Ectodermal cell (in vitro differentiated cells): Measurements from ENCODE around the gene MGAM2.

ENCODE experiments used
- H3K27ac ChIP-seq: 2 replicates; pipeline ENCODE4 v1.7.0; 2013; ENCODE audit warnings: mild to moderate bottlenecking, low read depth, low read length; ENCODE audit not compliant: insufficient read depth, poor library complexity, severe bottlenecking
- H3K27me3 ChIP-seq: 2 replicates; pipeline ENCODE4 v1.7.0; 2013; ENCODE audit warnings: mild to moderate bottlenecking, low read length; ENCODE audit not compliant: insufficient read depth, control insufficient read depth, poor library complexity, severe bottlenecking
- H3K36me3 ChIP-seq: one replicate; pipeline ENCODE4 v1.7.0; 2013; ENCODE audit warnings: low read length; ENCODE audit not compliant: control insufficient read depth, insufficient read depth
- H3K4me1 ChIP-seq: one replicate; pipeline ENCODE4 v1.7.0; 2013; ENCODE audit warnings: low read length; ENCODE audit not compliant: control insufficient read depth, insufficient read depth
- H3K4me3 ChIP-seq: 2 replicates; pipeline ENCODE4 v1.7.0; 2013; ENCODE audit warnings: low read depth, low read length, control low read depth; ENCODE audit not compliant: insufficient read depth
- H3K9me3 ChIP-seq: 2 replicates; pipeline ENCODE4 v1.7.0; 2013; ENCODE audit warnings: mild to moderate bottlenecking, low read length, moderate library complexity; ENCODE audit not compliant: control insufficient read depth
- WGBS, 2 experiments: methylation state at CpG; one replicate each; pipeline ENCODE4 v1.1.7; 2013; ENCODE audit warnings: missing lambda C conversion rate in 2 of 2; 5-methylcytosine and 5-hydroxymethylcytosine counted together

MGAM2 gene

DNA sequence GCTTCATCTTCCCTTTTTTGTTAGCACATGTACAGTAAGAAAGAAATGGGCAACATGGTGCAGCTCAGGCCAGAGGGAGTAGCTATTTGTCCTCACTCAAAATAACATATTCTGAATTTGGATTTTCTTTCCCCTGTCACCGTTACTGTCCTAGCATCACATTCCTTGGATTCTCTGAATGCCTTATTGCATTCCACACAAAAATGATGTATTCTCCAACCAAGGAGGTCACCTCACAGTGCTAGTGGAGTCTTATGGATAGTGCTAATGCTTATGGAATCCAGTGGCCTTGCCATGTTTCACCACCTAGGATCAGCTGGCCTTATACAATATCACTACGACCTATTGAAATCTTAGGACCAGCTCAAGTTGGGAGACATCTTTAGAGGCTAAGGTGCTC, 139.2 kb downstream of the MGAM2 start:
- 81 to 88% methylated on average over 2 of the region's 2 CpGs for WGBS, 2 experiments
- Histone ChIP-seq H3K27me3 (no peaks in the 10 kb centered on the region), H3K9me3 (no peaks in the 10 kb centered on the region), H3K36me3 (no peaks in the 10 kb centered on the region), H3K27ac (no peak overlapping the region), H3K4me1 (no peaks in the 10 kb centered on the region), H3K4me3 (no peak overlapping the region)

GRCh38 chr7:142257958-142258357, 146.4 kb downstream of the MGAM2 start, which contains the start of gene PRSS58:
TSS of gene PRSS58 (minus strand) at chr7:142258058. CDS start at chr7:142257707, 351 bp downstream.
- H3K36me3 ChIP-seq: no peaks in the 10 kb centered on the region
- H3K4me3 ChIP-seq: no peak within 1 kb of the TSS
- no peaks in the 10 kb centered on the region for H3K27me3 ChIP-seq
- WGBS, 2 experiments: 92 to 96% methylated on average over 1 of the region's 1 CpG
- no peaks in the 10 kb centered on the region for H3K9me3 ChIP-seq
- H3K4me1 ChIP-seq: no peaks in the 10 kb centered on the region
- no peak within 1 kb of the TSS for H3K27ac ChIP-seq

DNA sequence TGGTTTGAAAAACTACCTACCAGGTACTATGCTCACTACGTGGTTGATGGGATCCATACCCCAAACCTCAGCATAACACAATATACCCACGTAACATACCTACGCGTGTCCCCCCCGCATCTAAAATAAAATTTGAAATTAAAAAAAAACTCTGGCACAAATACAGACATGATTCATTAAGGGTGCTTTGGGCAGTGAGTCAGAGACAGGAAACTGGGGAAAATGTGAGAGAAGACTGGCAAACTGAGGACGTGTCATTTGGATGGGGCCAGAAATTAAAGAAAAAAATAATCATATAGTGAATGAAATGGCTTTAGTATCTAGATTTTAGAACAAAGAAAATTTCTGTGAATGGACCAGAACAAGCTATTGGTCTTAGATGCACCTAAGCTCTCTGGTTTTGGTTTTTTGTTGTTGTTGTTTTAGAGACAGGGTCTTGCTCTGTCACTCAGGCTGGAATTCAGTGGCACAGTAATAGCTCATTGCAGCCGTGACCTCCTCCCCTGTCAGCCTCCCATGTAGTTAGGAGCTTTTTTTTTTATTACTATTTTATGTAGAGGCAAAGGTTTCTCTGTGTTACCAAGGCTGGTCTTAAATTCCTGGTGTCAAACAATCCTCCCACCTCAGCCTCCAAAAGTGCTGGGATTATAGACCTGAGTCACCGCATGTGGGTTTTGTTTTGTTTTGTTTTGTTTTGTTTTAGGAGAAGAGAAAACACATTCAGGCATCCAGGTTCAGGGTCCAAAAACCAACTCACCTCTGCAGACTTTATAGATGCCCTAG, 152.3 kb downstream of the MGAM2 start:
- H3K4me1 ChIP-seq: no peaks in the 10 kb centered on the region
- 91 to 92% methylated on average over 3 to 8 of the region's 8 CpGs for WGBS, 2 experiments
- no peaks in the 10 kb centered on the region for H3K36me3 ChIP-seq
- H3K9me3 ChIP-seq: no peaks in the 10 kb centered on the region
- no peak overlapping the region for H3K27ac ChIP-seq
- no peak overlapping the region for H3K4me3 ChIP-seq
- H3K27me3 ChIP-seq: no peaks in the 10 kb centered on the region
